NCI-H1930 (cell line): Measurements from ENCODE around the gene SP4.

Experiments used
- DNase-seq, 2 experiments: peaks; one replicate each; lab custom pipeline; 2025; lab: John Stamatoyannopoulos, UW

SP4 gene

GRCh38 chr7:21443149-21443841, 15.4 kb downstream of the SP4 start:
- DNase-seq, result no peak

- no peak for DNase-seq
Measured at GRCh38 chr7:21448974-21449373, 21.1 kb downstream of the SP4 start.

- no peak for DNase-seq
Measured at GRCh38 chr7:21450076-21450475, 22.2 kb downstream of the SP4 start.

- DNase-seq, result no peak
Measured at GRCh38 chr7:21450941-21451340, 23.1 kb downstream of the SP4 start.

GRCh38 chr7:21454182-21454581, 26.3 kb downstream of the SP4 start:
- no peak for DNase-seq

GRCh38 chr7:21454906-21455305, 27.0 kb downstream of the SP4 start:
- no peak for DNase-seq

GRCh38 chr7:21461282-21461681, 33.4 kb downstream of the SP4 start:
- DNase-seq, result no peak

- DNase-seq, result no peak
Measured at GRCh38 chr7:21462081-21462480, 34.2 kb downstream of the SP4 start.

- no peak for DNase-seq
Measured at GRCh38 chr7:21463524-21463923, 35.6 kb downstream of the SP4 start.

- DNase-seq, result no peak
Measured at GRCh38 chr7:21468969-21469368, 41.1 kb downstream of the SP4 start.

GRCh38 chr7:21469894-21470293, 42.0 kb downstream of the SP4 start:
- DNase-seq, result no peak

GRCh38 chr7:21472029-21472428, 44.1 kb downstream of the SP4 start:
- DNase-seq, result no peak

- DNase-seq, result no peak
Measured at GRCh38 chr7:21476429-21476828, 48.5 kb downstream of the SP4 start.

GRCh38 chr7:21480693-21481403, 53.0 kb downstream of the SP4 start:
- DNase-seq, result no peak

- no peak for DNase-seq
Measured at GRCh38 chr7:21486511-21486910, 58.6 kb downstream of the SP4 start.

GRCh38 chr7:21495731-21496130, 67.8 kb downstream of the SP4 start:
- DNase-seq, result no peak

- no peak for DNase-seq
Measured at GRCh38 chr7:21497072-21497471, 69.2 kb downstream of the SP4 start.

- no peak for DNase-seq
Measured at GRCh38 chr7:21500117-21500832, 72.4 kb downstream of the SP4 start.

GRCh38 chr7:21504021-21504420, 76.1 kb downstream of the SP4 start:
- DNase-seq, result no peak

GRCh38 chr7:21507627-21508343, 79.9 kb downstream of the SP4 start:
- DNase-seq, result no peak

- DNase-seq, result no peak
Measured at GRCh38 chr7:21508538-21508937, 80.7 kb downstream of the SP4 start.

- no peak for DNase-seq
Measured at GRCh38 chr7:21514062-21514461, 86.2 kb downstream of the SP4 start.
